ENCODE data around the gene HOXA3.

The HOXA3 gene

GRCh38 chr7:27118580-27118979 lies 33.8 kb downstream of the HOXA3 start:
- ATAC-seq = no peak
- TF ChIP-seq PPARA (CRISPR knock-in tag; IDR thresholded peaks at IDR 0.05; ENCODE audit: borderline replicate concordance) (no peak), RARB (CRISPR knock-in tag; IDR thresholded peaks at IDR 0.05) (no peak), TSHZ2 (CRISPR knock-in tag; IDR thresholded peaks at IDR 0.05) (no peak), ISL1 (CRISPR knock-in tag; IDR thresholded peaks at IDR 0.05) (no peak), TCF4 (CRISPR knock-in tag; IDR thresholded peaks at IDR 0.05; ENCODE audit: borderline replicate concordance) (no peak), SNAI2 (CRISPR knock-in tag; IDR thresholded peaks at IDR 0.05) (no peak), PATZ1 (CRISPR knock-in tag; IDR thresholded peaks at IDR 0.05; ENCODE audit: borderline replicate concordance) (no peak), ZFP3 (CRISPR knock-in tag; IDR thresholded peaks at IDR 0.05) (no peak), ARNTL (CRISPR knock-in tag; IDR thresholded peaks at IDR 0.05; ENCODE audit: borderline replicate concordance, low read depth) (no peak), ZC3H10 (CRISPR knock-in tag; IDR thresholded peaks at IDR 0.05) (no peak), OSR1 (CRISPR knock-in tag; IDR thresholded peaks at IDR 0.05) (no peak), ZNF70 (CRISPR knock-in tag; IDR thresholded peaks at IDR 0.05) (no peak), ZNF8 (CRISPR knock-in tag; IDR thresholded peaks at IDR 0.05) (no peak), ZFP30 (CRISPR knock-in tag; IDR thresholded peaks at IDR 0.05) (no peak)
- TF ChIP-seq, protein P1, sequence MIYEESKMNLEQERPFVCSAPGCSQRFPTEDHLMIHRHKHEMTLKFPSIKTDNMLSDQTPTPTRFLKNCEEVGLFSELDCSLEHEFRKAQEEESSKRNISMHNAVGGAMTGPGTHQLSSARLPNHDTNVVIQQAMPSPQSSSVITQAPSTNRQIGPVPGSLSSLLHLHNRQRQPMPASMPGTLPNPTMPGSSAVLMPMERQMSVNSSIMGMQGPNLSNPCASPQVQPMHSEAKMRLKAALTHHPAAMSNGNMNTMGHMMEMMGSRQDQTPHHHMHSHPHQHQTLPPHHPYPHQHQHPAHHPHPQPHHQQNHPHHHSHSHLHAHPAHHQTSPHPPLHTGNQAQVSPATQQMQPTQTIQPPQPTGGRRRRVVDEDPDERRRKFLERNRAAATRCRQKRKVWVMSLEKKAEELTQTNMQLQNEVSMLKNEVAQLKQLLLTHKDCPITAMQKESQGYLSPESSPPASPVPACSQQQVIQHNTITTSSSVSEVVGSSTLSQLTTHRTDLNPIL (CRISPR knock-in tag; IDR thresholded peaks at IDR 0.05; ENCODE audit: low read depth) = no peak
- TF ChIP-seq, protein P2, sequence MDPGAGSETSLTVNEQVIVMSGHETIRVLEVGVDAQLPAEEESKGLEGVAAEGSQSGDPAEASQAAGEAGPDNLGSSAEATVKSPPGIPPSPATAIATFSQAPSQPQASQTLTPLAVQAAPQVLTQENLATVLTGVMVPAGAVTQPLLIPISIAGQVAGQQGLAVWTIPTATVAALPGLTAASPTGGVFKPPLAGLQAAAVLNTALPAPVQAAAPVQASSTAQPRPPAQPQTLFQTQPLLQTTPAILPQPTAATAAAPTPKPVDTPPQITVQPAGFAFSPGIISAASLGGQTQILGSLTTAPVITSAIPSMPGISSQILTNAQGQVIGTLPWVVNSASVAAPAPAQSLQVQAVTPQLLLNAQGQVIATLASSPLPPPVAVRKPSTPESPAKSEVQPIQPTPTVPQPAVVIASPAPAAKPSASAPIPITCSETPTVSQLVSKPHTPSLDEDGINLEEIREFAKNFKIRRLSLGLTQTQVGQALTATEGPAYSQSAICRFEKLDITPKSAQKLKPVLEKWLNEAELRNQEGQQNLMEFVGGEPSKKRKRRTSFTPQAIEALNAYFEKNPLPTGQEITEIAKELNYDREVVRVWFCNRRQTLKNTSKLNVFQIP (CRISPR knock-in tag; IDR thresholded peaks at IDR 0.05; ENCODE audit: borderline replicate concordance, low read depth) = no peak
- TF ChIP-seq, protein P3, sequence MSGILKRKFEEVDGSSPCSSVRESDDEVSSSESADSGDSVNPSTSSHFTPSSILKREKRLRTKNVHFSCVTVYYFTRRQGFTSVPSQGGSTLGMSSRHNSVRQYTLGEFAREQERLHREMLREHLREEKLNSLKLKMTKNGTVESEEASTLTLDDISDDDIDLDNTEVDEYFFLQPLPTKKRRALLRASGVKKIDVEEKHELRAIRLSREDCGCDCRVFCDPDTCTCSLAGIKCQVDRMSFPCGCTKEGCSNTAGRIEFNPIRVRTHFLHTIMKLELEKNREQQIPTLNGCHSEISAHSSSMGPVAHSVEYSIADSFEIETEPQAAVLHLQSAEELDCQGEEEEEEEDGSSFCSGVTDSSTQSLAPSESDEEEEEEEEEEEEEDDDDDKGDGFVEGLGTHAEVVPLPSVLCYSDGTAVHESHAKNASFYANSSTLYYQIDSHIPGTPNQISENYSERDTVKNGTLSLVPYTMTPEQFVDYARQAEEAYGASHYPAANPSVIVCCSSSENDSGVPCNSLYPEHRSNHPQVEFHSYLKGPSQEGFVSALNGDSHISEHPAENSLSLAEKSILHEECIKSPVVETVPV (CRISPR knock-in tag; IDR thresholded peaks at IDR 0.05) = no peak

GRCh38 chr7:27117887-27118491 lies 34.4 kb downstream of the HOXA3 start:
- no peak for TF ChIP-seq TOX (CRISPR knock-in tag; IDR thresholded peaks at IDR 0.05; ENCODE audit: borderline replicate concordance)
- TF ChIP-seq ZFP3 (CRISPR knock-in tag; IDR thresholded peaks at IDR 0.05) = no peak
- no peak for TF ChIP-seq ZNF70 (CRISPR knock-in tag; IDR thresholded peaks at IDR 0.05)
- TF ChIP-seq, protein P2 (CRISPR knock-in tag; IDR thresholded peaks at IDR 0.05; ENCODE audit: borderline replicate concordance, low read depth) = no peak
- no peak for TF ChIP-seq TSHZ2 (CRISPR knock-in tag; IDR thresholded peaks at IDR 0.05)
- TF ChIP-seq RARB (CRISPR knock-in tag; IDR thresholded peaks at IDR 0.05) = no peak
- TF ChIP-seq GLIS3 (CRISPR knock-in tag; IDR thresholded peaks at IDR 0.05) = no peak
- no peak for TF ChIP-seq SNAI2 (CRISPR knock-in tag; IDR thresholded peaks at IDR 0.05)
- no peak for TF ChIP-seq ZC3H10 (CRISPR knock-in tag; IDR thresholded peaks at IDR 0.05)
- TF ChIP-seq, protein P3 (CRISPR knock-in tag; IDR thresholded peaks at IDR 0.05) = no peak
- ATAC-seq = no peak
